HuH-7 (cell line): Measurements from ENCODE around the gene ZNF142.

ENCODE experiments used
- DNase-seq: peaks from one replicate; pipeline ENCODE4 v3.0.0; 2011; ENCODE audit warnings: low spot score

ZNF142 gene

DNA sequence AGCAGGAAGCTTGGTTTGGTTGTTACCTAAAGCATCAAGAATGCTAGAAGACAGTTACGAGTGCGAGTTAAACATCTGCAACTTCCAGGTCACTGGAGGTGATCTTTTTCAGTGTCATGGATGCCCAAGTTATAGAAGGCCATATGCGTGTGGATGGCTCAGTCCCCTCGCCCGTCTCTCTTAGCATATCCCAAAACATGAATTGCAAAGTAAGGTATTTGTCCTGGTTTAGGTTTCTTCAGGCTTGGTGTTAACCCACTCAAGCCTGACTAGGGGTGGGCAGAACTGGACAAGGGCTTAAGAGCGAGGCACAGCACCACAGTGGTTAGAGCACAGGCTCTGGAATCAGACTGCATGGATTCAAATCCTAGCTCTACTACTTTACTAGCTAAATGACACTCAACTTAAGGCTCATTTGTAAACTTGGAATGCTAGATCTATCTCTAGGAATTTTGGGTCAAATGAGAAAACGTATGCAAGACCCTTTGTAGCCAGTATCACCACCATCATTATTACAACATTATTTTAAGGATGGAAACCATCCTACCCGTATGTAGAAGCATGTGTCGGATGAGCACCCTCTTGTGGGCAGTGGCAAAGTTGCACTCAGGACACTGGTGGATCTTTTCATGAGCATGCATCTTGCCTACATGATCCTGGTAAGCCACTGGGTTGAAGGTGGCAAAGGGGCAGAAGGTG, 11.2 kb downstream of the ZNF142 start:
- DNase-seq = peak; percentile 76

- DNase-seq = no peak
Observed at GRCh38 chr2:218645126-218645525, 14.3 kb downstream of the ZNF142 start.

- no peak for DNase-seq
Observed at GRCh38 chr2:218644721-218645120, 14.7 kb downstream of the ZNF142 start.

- DNase-seq = no peak
Observed at GRCh38 chr2:218643751-218644310, 15.6 kb downstream of the ZNF142 start.

- no peak for DNase-seq
Observed at GRCh38 chr2:218642786-218643185, 16.6 kb downstream of the ZNF142 start.

DNA sequence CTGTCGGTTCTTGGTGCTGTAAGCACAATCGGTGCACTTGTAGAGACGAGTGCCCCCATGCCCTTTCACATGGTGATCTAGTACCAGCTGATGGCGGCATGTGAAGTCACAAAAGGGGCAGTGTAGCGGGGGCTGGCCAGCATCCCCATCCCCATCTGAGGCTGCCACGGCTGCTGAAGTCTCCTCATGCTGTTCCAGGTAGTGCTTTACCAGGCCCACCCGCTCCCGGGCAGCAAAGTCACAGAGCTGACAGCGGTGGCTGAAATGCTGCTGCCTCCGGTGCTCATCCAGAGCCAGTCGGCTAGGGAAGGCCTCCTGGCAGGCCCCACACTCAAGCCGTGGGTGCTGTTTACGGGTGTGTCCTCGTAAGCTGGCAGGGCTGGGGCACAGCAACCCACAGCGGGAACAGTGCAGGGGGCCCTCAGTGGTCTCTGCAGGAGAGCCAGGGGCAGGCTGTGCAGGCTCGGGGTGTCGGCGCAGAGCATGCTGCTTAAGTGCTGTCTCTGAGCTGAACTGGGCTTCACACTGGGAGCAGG, 17.2 kb downstream of the ZNF142 start:
- DNase-seq = no peak

DNA sequence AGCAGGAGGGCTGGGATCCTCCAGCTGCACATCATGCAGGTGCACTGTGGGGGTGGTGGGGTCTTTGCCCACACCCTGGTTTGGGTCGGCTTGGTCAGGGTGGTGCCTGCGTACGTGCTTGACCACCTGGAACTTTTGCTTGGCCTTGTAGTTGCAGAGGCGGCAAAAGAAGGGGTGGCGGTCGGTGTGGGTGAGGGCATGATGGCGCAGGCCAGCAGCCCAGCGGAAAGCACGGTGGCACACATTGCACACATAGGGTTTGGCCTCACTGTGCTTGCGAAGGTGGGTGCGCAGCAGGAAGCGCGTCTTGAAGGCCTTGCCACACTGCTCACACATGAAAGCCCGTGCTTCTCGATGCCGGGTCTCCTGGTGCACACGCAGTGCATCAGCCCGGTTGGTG, 21.1 kb downstream of the ZNF142 start:
- no peak for DNase-seq

DNA sequence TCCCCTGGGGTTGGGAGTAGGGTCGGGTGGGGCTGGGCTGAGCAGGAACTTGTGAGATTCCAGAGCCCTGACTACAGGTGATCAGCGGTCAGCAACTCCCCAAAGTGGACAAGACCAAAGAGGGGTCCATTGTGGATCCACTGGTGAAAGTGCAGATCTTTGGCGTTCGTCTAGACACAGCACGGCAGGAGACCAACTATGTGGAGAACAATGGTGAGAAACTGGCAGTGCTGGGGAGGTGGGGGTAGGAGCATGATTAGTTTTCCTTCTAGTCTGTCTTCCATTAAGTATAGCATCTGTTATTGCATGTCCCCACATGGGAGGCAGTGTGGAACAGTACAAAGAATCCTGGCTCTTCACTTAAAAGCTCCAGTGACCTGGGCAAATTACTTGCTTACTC, 23.7 kb downstream of the ZNF142 start:
- no peak for DNase-seq

- no peak for DNase-seq
Observed at GRCh38 chr2:218631837-218632236, 27.6 kb downstream of the ZNF142 start.

GRCh38 chr2:218627939-218628338, 31.5 kb downstream of the ZNF142 start:
- DNase-seq = no peak

DNA sequence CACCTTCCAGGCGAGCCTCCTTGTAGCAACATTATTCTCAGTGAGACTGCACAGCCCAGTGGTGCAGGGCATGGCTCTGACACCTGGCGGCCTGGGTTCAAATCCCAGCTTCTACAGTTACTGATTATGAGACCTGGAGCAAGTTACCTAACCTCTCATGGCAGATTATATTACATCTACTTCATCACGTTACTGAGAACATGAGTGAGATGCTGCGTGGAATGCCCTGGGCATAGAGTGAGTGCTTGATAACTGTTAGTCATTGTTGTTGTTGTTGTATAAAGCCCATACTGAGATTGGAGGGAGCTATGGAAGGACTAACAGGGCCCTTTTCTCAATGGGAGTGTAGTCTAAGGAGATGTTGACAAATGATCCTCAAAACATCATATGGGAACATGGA, 33.1 kb downstream of the ZNF142 start:
- no peak for DNase-seq

- no peak for DNase-seq
Observed at GRCh38 chr2:218623366-218623705, 36.1 kb downstream of the ZNF142 start.

- DNase-seq = no peak
Observed at GRCh38 chr2:218622606-218623365, 36.6 kb downstream of the ZNF142 start.

GRCh38 chr2:218621007-218621406, 38.4 kb downstream of the ZNF142 start:
- DNase-seq = no peak

DNA sequence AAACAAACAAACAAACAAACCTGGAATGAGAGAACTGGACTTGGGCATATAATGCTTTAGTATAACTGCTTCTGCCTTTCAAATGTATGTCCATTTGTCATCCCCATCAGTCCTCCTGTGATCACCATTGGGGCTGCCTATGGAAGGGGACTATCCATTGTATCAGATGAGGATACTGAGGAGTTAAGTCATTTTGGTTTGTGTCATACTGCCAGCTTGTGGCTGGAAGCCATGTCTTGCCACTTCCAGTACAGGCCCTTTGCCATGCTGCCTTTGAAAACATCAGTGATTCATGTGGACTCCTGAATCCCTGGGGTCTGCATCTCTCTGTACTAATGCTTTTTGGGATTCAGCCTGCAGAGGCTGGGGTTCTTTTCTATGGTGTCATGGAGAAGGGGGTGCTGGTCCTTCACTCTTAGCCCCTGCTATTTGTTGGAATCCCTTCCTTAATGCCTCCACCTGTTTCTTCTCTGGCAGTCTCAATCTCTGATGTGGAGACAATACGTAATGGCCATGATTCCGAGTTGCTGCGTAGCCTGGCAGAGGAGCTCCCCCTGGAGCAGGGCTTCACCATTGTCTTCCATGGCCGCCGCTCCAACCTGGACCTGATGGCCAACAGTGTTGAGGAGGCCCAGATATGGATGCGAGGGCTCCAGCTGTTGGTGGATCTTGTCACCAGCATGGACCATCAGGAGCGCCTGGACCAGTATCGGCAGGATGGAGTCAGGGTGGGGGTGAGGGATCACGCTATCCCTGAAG, 41.1 kb downstream of the ZNF142 start:
- DNase-seq = no peak

GRCh38 chr2:218615868-218616315, 43.5 kb downstream of the ZNF142 start:
- no peak for DNase-seq

GRCh38 chr2:218607436-218608115, 51.8 kb downstream of the ZNF142 start, which contains the start of gene PLCD4:
PLCD4 (plus strand) TSS chr2:218607899; CDS start chr2:218615740, 7,841 bp downstream.
- DNase-seq = no peak

- no peak for DNase-seq
Observed at GRCh38 chr2:218605432-218605831, 54.0 kb downstream of the ZNF142 start.
